ENCODE results near the gene SBK3. TPM values are rescaled to one million over a fixed set of nuclear protein-coding genes. Genes with fewer than 3 reads are reported as not detected.

SBK3 gene
- not detected for total RNA-seq

GRCh38 chr19:55545443-55545842 lies at the start of gene SBK3:
Gene SBK3, minus strand, starts transcription at chr19:55545543. Its CDS starts 0 bp downstream, at chr19:55545543.

GRCh38 chr19:55580628-55581144 lies 35.3 kb upstream of the SBK3 start, which contains the start of gene ZNF579:
Gene ZNF579, minus strand, starts transcription at chr19:55580848. Its CDS starts 1,209 bp downstream, at chr19:55579639.

GRCh38 chr19:55536951-55537740 lies 8.2 kb downstream of the SBK3 start, which contains the start of gene SBK2:
Gene SBK2, minus strand, starts transcription at chr19:55537133. Its CDS starts 839 bp downstream, at chr19:55536294.

Other genes with a start within 250 kb of the SBK3 start
- not detected for gene TMEM150B, start 220.2 kb downstream of the SBK3 start, total RNA-seq
- 10 to 100 TPM; 10.3 to 12.0 TPM for gene KMT5C, start 205.7 kb downstream of the SBK3 start, total RNA-seq
- gene COX6B2, start 190.8 kb downstream of the SBK3 start, total RNA-seq: not detected
- gene GARIN5B, start 182.3 kb downstream of the SBK3 start, total RNA-seq: not detected
- gene IL11, start 175.1 kb downstream of the SBK3 start, total RNA-seq: 1 to 10 TPM in 1 of 2 donors, not detected in 1; 1.0 TPM
- gene TMEM190, start 168.7 kb downstream of the SBK3 start, total RNA-seq: not detected
- gene TMEM238, start 161.3 kb downstream of the SBK3 start, total RNA-seq: not detected
- 100 to 1,000 TPM; 230 to 328 TPM for gene RPL28, start 159.6 kb downstream of the SBK3 start, total RNA-seq
- gene UBE2S, start 137.8 kb downstream of the SBK3 start, total RNA-seq: 100 to 1,000 TPM; 248 to 380 TPM
- not detected for gene SHISA7, start 102.2 kb downstream of the SBK3 start, total RNA-seq
- 10 to 100 TPM; 66.4 to 95.6 TPM for gene ISOC2, start 83.9 kb downstream of the SBK3 start, total RNA-seq
- gene C19orf85, start 80.8 kb downstream of the SBK3 start, total RNA-seq: not detected
- 1 to 10 TPM; 4.8 to 5.7 TPM for gene ZNF628, start 68.9 kb downstream of the SBK3 start, total RNA-seq
- gene NAT14, start 60.4 kb downstream of the SBK3 start, total RNA-seq: 10 to 100 TPM; 13.4 to 18.6 TPM
- under 1 TPM; 0.67 to 0.69 TPM for gene SSC5D, start 57.1 kb downstream of the SBK3 start, total RNA-seq
- gene SBK2, start 8.4 kb downstream of the SBK3 start, total RNA-seq: not detected
- 1 to 10 TPM; 4.5 to 7.0 TPM for gene ZNF579, start 35.3 kb upstream of the SBK3 start, total RNA-seq
- gene FIZ1, start 54.0 kb upstream of the SBK3 start, total RNA-seq: 1 to 10 TPM; 2.4 to 3.3 TPM
- 1 to 10 TPM; 6.3 to 6.9 TPM for gene ZNF524, start 54.7 kb upstream of the SBK3 start, total RNA-seq
- 1 to 10 TPM; 1.4 to 2.3 TPM for gene ZNF865, start 60.1 kb upstream of the SBK3 start, total RNA-seq
- gene ZNF784, start 79.0 kb upstream of the SBK3 start, total RNA-seq: 1 to 10 TPM; 3.3 to 4.5 TPM
- gene ZNF580, start 95.5 kb upstream of the SBK3 start, total RNA-seq: 1 to 10 TPM; 6.0 to 6.5 TPM
- gene ZNF581, start 98.1 kb upstream of the SBK3 start, total RNA-seq: 10 to 100 TPM; 10.7 to 14.0 TPM
- 10 to 100 TPM in 1 of 2 donors, 1 to 10 TPM in 1; 9.7 to 16.2 TPM for gene CCDC106, start 102.7 kb upstream of the SBK3 start, total RNA-seq
- 100 to 1,000 TPM in 1 of 2 donors, 10 to 100 TPM in 1; 81.9 to 141 TPM for gene U2AF2, start 109.5 kb upstream of the SBK3 start, total RNA-seq
- gene EPN1, start 129.7 kb upstream of the SBK3 start, total RNA-seq: 10 to 100 TPM; 23.3 to 29.9 TPM
- gene NLRP9, start 192.9 kb upstream of the SBK3 start, total RNA-seq: not detected
- not detected for gene RFPL4A, start 213.6 kb upstream of the SBK3 start, total RNA-seq
- gene RFPL4AL1, start 223.6 kb upstream of the SBK3 start, total RNA-seq: not detected

All from melanocyte of skin (primary cell).